NCI-H524 (cell line): ENCODE results near the gene BMP10.

Experiments
- DNase-seq, 2 experiments: peaks; one replicate each; lab custom pipeline; 2025; lab: John Stamatoyannopoulos, UW

BMP10 gene, protein sequence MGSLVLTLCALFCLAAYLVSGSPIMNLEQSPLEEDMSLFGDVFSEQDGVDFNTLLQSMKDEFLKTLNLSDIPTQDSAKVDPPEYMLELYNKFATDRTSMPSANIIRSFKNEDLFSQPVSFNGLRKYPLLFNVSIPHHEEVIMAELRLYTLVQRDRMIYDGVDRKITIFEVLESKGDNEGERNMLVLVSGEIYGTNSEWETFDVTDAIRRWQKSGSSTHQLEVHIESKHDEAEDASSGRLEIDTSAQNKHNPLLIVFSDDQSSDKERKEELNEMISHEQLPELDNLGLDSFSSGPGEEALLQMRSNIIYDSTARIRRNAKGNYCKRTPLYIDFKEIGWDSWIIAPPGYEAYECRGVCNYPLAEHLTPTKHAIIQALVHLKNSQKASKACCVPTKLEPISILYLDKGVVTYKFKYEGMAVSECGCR

DNA sequence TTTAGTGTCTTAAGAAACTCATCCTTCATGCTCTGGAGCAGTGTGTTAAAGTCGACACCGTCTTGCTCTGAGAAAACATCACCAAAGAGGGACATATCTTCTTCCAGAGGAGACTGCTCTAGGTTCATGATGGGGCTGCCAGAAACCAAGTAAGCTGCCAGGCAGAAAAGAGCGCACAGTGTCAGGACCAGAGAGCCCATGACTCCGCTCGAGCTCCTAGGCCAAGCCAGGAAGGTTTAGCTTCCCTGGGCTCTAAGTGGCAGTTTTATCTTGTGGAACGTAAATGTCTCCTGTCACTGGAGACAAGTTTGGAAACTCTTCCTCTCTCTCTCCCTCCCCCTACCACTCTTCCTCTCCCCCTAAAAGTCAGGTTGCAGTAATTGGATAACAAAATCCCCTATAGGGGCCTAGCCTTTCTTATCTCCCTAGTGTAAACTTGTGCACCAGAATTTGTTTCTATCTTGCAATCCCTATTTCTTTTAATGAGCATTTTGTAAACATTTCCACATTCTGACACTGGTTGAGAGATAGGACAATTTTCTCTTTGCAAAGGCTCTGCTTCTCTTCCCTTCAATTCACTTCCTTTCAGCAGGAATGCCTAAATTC lies at the start of gene BMP10:
Gene BMP10, minus strand, starts transcription at position 239 of the 606 bp plus-strand sequence. Its CDS starts 39 bp downstream, at position 200.
- no peak for DNase-seq

DNA sequence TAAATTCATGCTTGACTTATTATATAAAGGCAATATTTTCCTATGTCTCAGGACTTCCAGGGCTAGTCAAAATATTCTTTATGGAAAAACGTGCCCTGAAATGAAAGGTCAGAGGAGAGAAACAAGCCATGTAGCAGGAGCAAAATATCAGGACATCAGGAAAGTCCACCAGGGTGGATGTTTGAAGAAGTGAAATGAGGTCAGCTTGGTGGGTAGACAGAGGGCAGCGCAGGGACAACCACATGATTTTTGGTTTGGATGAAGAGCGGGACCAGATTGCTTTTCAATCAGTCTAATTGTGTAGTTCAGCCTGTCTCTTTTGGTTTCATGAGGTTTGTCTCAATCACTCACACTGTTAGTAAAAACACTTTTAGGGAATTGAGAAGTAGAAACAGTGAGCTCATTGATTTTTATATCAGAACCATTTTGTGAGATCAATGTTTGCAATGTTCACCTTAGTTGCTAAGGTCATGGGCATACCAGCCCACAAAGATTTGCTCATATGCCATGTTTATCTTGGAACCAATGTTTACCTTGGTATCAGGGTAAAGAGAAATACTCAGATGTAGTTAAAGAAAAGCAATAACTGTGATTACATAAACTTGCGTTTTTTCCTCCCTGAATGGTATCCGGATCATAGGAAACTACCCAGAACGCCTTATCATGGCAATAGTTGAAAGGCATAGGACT lies 49.4 kb upstream of the BMP10 start:
- DNase-seq, result no peak

DNA sequence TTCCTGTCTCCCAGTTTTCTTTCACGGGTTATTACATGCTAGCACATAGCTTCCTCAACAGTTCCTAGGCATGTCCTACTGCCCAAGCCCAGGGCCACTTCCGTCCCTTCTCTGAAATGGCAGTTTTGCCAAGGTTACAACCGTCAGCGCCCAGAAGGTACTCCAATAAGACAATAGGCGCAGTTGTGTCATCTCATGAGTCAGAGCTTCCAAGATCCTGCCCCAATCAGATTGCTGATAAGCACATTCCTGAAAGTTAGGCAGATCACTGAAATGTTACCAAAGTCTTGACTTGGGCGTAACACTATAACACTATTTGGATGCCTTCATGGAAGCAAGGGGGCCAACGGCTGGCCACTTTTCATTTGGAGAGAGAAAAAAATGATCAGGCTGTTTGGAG lies 47.3 kb upstream of the BMP10 start:
- no peak for DNase-seq

DNA sequence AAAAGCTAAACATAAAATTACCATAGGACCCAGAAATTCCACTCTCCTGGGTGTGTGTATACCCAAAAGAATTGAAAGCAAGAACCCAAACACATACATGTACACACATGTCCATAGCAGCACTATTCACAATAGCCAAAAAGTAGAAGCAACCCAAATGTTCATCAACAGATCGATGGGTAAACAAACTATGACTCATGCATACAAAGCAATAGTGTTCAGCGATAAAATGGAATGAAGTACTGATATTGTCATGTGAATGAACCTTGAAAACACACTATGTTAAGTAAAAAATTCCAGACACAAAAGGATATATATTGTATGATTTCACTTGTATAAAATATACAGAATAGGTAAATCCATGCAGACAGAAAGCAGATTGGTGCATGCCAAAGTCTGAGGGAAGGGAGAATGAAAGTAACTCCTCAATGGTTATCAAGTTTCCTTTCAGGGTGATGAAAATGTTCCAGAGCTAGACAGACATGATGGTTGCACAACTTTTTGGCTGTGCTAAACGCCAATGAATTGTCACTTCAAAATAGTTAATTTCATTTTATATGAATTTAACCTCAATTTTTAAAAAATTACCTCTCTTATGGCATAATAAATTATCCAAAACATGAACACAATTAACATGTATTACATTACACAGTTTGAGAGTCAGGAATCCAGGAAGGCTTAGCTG lies 46.0 kb upstream of the BMP10 start:
- DNase-seq, result no peak

DNA sequence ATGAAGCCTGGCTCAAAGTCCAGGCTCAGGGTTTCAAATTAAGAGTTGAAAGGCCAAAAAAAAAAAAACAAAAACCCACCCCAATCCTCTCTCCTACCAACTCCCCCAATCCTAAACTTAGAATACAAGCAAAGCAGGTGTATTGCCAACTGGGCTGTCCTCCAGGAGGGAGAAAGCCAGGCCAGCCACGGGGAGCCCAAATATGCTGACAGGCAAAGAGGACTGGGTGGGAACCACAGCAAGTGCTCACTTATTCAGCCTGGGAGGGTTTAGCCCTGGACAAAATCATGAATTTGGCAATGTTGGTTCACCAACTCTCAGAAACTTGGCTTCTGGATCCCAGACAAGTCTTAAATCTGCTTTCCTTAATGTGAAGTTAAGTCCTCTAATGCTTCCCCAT lies 45.0 kb upstream of the BMP10 start:
- no peak for DNase-seq

DNA sequence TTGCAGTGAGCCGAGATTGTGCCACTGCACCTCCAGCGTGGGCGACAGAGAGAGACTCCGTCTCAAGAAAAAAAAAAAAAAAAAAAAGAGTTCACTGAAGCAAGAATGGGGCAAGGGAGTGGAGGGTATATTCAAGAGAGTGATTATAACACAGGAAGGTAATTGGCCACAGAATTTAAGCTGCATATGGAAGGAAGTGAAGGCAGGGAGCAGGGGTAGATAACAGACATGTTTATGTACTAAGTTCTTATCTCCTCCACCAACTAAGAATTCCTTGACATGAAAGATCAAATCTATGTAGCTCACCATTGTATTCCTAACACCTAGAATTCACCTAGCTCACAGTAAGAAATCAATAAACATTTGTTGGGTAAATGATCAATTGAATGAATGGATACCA lies 44.2 kb upstream of the BMP10 start:
- DNase-seq, result no peak

DNA sequence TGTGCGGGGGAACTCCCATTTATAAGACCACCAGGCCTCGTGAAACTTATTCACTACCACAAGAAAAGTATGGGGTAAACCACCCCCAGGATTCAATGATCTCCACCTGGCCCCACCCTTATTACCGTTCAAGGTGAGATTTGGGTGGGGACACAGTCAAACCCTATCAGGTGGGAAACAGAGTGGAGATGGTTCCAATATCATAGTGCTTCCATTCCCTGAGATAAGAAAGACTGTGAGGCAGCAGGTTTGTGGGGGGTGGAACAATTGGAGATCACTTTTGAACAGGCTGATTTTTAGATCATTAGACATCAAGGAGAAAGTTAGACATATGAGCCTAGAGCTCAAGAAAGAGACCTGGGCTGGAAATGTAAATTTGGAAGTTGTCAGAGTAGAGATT lies 42.2 kb upstream of the BMP10 start:
- DNase-seq, result no peak

DNA sequence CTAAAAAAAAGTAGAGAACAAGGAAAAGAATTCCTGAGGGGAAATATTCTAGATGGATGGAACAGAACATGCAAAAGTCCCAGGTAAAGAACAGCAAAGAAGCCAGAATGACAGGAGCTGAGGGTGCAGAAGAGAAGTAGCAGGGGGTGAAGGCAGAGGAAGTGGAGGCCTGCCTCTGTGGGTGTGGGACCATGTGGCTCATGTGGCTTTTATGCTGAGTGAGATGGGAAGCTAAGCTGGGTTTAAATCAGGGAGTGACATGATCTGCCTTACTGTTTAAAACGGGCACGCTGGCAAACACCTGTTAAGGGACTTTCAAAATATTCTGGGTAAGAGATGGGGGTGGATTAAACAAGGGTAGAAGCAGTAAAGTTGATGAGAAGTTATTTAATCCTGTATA lies 41.5 kb upstream of the BMP10 start:
- DNase-seq, result no peak

DNA sequence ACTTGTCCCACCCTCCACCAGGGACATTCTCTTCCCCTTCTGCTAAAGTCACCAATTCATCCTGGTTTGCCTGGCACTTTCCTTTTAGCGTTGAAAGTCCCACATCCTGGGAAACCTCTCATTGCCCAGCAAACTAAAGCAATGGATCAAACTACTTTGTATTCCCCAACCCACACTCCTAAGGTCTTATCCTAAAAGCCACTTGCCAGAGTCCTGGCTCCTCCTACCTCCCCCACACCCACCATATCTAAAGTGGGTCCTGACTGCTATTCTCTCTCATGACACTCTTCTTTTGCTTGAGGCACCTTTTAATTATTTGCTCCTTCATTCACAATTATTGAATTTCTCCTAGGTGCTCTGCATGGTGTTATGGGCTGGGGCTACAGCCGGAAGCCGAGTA lies 40.9 kb upstream of the BMP10 start:
- DNase-seq, result no peak

DNA sequence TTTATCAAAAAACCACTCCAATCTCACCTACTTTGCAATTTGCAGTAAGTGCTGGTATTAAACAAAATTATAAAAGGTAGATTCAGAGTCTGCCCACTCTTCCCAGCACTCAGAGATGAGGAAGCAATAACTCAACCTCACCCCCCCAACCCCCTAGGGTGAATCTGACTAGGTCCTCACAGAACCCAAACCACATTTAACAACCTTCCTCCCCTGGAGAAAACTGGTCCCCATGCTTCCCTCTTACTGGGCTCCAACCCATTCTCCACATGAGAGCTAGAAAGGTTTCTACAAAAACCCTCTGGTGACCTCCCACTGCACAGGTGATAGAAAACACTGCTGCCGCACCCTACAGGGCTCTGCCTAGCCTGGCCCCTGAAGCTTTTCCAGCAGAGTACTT lies 40.5 kb upstream of the BMP10 start:
- no peak for DNase-seq

DNA sequence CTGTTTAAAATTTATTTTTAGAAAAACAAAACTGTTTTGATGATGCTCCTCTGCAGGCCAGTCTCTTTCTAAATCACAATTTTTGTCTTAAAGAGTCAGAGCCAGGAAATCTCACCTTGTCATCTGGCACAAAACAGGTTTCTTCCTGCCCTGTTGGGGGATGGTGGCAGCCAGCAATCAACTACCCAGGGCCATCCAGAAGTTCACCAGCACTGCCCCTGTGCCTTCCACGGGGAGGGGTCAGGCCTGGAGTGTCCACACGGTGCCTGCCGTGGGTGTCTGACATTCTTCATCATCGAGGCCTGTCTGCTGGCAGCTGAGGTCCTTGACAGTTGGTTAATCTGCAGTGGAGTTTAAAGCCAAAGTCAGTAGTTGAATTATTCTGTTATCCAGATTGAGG lies 40.0 kb upstream of the BMP10 start:
- DNase-seq, result no peak

DNA sequence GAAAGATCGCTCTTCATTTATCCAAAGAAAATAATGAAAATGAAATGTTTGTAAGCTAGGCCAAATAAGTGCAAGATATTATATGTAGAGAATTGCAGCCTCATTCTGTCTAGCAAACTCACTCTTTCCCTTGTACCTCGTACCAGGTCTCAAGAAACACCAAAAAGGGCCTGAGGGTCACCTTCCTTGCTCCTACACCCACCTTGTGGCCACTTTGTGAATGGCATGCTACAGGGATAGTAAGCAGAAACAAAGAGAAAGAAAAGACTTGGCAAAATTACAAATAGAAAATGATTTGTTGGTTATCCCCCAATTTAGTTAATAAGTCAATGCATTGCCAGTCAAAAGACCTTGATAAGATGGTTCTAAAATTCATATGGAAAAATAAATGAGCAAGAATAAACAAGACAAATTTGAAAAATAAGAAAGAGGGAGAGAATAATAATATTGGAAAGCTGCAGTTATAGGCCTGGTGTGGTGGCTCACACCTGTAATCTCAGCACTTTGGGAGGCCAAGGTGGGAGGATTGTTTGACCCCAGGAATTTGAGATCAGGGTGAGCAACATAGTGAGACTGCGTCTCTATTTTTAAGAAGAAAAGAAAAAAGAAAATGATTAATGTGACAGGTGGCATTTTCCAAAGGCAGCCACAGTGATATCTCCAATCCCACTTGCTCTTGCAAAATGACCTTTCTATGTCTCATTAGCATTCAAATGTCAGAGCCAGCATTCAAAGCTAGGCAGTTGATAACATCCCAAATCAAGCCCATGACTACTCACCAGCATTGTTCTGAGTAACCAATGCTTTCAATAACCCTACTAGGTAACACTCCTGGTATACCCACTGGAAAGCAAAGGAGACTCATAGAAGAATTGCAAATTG lies 38.8 kb upstream of the BMP10 start:
- peak; percentile 51 to 70 for DNase-seq

DNA sequence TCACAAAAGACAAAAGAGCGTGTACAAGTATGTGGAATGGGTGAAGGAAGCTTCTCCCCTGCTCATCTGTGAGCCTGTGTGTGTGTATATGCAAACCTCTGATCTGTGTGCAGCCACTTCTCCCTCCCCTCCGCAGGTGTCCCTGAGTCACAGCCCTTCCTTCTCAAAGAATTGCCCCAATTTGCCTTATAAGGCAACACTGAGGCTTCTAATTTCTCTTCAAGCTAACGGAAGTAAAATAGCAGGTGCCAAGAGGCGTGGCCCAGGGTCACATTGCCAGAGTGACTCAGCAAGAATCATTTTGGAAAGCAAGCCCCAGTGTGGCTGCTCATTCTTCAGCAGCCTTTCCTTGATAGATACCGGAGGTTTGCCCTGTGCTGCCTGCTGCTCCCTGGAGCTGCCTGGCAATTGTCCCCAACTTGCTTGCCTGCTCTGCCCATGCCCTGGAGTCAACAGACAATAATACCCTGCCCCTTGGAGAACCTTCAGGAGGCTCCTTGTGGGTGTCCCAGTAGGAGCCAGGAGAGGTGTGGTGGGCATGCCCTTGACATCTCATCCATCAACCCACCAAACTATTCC lies 37.3 kb upstream of the BMP10 start:
- peak in 1 of 2 experiments; percentile 5 for DNase-seq

DNA sequence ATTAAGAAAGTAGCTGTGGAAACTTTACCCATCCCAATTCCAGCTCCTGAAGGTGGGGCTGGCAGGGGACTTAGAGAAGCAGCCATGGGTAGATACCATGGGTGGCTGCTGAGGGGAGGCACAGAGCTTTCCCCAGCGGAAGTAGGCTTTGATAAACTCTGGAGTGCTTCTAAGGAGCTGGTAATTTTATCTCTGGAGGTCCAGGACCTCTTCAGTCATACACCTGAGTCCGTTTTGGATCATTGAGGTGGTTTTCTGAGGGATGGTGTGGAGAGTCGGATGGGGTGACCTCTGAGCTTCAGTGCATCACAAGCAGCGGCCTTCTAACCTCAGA lies 36.7 kb upstream of the BMP10 start:
- DNase-seq, result no peak

DNA sequence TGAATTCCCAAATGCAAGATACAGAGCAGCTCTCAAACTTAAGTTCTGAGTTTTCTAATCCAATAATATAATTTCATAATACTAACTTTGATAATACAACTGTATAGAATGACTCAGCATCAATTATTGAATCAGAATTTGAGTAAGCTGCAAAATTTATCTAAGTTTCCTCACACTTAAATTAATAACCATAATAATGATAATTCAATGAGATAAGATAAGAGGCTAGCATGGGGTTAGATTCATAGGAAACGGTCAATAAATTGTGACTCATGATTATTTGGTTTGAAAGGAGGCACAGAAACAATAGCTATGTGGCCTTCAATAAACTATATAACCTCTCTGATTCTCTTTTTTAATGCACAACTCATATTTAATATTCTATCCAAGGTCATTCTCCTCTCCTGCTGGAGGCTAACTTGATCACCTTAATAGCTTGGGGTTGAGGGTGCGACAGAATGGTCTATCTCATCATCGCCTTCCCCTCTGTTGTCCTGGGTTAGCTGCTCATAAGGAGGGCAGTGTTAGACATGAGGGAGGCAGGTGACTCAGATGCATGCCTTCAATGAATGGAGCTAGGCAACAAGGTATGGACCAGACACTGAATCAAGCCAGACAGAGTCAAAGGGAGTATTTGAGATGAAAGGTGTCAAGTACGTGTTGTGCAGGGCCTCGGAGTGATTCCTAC lies 36.2 kb upstream of the BMP10 start:
- no peak for DNase-seq

DNA sequence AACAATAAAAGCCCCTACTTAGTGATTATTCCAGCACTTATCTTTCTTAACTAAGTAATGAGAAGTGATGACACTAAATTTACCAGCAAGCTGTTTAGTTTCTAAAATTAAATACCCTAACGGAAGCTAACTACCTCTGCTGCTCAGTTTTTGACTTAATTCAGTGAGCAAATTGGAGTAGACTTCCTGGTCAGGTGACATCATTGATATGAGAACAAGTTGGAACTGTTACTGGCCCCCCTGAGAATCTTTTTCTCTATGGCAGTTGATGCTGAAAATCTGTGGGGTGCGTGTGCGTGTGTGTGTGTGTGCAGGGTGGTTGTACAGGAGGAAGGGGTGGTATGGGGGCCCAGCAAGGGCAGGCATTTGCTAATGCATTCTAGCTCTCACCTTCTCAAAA lies 35.5 kb upstream of the BMP10 start:
- no peak for DNase-seq

DNA sequence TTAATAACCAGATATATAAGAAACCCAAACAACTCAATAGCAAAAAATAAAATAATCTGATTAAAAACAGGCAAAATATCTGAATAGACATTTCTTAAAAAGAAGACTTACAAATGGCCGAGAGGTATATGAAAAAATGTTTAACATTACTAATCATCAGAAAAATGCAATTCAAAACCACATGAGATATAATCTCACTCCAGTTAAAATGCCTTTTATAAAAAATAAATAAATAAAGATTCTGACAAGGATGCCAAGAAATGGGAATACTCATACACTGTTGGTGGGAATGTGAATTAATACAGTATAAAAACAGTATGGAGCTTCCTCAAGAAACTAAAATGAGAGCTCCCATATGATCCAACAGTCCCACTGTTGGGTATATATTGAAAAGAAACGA lies 33.9 kb upstream of the BMP10 start:
- DNase-seq, result no peak

DNA sequence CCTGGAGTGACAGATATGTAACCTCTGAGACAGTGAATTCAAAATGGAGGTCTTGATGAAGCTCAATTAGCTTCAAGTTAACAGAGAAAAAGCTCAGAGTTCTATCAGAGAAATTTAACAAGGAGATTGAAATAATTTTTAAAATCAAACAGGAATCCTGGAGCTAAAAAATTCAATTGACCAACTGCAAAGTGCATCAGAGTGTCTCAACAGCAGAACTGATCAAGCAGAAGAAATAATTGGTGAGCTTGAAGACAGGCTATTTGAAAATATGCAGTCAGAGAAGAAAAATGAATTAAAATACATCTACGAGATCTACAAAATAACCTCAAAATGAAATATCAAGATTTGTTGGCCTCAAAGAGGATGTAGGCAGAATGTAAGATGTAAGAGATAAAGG lies 30.4 kb upstream of the BMP10 start:
- DNase-seq, result no peak

DNA sequence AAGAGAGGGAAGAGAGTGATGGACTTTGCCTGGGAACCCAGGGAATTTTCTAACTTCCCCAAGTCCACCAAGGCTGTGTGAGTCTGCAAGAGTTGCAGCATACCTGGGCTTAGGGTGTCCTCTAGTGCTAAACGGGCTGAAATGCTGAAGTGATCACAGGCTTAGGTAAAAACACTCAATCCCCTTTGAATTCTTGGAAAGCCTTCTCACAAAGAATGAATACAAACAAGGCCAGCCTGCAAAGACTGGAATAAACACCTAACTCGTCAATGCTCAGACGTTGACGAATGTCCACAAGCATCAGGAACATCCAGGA lies 30.0 kb upstream of the BMP10 start:
- DNase-seq, result no peak

DNA sequence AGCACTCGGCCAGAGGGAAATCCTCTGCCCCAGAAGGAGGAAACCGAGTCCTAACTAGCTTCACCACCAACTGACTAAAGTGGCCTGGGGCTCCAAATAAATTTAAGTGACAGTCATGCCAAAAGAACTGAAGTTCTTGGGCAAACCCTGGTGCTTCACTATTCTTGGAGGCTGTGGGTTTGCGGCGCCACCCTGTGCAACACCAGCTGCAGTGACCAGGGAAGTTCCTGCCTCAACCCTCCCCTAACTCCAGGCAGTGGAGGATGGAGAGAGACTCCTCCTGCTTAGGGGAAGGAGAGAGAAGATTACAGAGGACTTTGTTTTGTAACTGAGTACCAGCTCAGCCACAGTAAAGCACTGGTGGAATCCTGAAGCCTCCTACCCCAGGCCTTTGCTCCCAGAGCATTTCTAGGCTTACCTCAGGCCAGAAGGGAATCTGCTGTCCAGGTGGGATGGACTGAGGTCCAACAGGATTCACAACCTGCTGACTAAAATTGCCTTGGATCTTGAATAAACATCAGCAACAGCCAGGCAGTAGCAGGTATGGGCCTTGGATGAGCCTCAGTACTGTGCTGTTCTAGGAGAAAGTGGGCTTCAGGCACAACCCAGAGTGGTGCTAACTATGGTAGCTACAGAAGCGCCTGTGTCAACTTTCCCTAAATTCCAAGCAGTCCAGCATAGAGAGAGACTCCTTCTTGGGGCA lies 29.4 kb upstream of the BMP10 start:
- DNase-seq, result no peak
